ENCODE results near the gene MCM10.
"Not testable (repeated sequence)": the region's sequence is repeated elsewhere in the genome, so short reads cannot be mapped to it uniquely, and the experiment has no call there.

MCM10 gene

DNA sequence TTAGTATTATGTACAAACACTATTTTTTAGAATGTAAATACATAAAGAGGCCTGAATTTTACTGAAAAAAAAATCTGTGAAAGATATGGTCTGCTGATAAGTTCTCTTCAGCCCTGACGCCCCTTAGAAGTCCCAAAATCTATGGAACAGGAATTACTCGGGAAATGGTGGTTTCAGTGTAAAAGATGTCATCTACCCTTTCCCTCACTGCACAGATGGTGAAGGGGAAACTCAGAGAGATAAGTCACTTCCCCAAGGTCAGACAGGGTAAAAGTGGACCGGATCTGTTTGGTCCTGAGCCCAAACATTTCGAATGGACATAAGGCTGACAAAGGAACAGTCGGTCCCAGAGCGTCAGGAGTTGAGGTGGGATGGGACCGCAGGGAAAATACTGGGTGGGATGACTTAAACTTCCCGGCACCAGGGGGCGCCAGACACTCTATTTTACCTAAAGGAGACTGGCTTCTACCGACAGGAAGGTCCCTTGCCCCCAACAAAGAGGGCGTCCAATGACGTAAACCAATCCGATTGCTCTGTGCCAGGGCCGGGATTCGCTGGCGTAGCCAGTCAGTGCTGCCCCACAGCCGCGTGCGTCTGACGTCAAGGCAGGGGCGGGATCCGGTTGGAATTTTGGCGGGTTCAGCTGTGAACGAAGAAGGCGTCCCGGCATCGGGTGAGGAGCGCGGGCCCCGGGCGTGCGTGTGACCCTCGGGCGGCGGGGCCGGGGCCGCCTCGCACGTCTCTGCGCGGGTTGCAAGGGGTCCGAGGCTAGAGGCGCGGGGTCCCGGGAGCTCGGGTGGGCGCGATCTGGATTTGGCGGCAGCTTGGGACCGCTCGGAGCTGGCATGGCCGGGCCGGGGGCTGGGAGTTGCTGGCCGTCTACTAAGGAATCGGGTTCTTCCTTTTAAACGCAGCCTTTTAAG is at the start of gene MCM10:
MCM10 (plus strand) TSS at position 625 of the 923 bp plus-strand sequence. CDS start 2,645 bp downstream, outside the sequence.
- DNase-seq (ENCODE audit: low read depth), result peak; percentile 98
- H3K4me3 ChIP-seq (ENCODE audit: low read depth, low read length), result peak within 1 kb of the TSS; percentile 78

- DNase-seq (ENCODE audit: low read depth), result no peak
- H3K4me3 ChIP-seq (ENCODE audit: low read depth, low read length), result no peak overlapping the region
These were observed 47.8 kb upstream of the MCM10 start for GRCh38 chr10:13113544-13113943.

DNA sequence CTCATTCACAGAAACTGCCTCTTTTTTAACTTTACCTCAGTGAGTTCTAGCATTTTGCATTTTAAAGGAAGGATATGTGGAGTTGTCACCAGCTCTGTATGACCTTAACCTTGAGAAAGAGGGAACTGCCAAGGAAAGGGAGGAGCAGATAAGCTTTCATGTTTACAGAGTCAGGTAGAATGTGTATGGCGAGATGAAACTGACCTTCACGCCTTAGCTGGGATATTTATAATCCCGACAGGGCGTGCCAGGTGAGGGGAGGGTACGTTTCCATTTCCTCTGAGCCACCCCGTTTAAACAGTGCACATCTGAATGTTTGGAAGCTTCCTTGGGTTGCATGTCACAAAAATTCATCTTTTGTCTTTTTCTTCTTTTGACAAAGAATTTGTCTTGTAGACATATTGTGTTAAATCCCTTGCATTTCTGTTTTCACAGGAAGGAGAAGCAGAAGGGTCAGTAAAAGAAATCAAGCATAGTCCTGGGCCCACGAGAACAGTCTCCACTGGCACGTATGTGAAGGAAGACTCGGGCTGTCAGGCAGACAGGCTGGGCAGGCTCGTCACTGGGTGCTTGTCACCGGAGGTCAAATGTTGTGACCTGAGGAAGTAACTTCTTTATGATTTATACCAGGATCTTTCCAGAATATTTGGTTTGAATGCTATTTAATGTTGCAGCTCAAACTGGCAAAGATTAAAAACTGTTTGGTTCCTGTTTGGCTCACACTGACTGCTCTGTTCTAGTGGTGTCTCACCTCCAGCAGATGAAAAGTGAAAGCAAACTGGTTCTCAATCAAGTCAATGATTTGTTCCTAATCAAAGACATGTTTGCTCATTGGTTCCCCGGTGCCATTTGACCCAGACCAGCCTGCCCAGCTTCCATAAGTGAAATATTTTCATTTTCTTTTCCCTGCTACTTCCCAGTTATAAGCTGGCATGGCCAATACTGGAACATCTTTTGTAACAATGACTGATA is 45.2 kb upstream of the MCM10 start:
- no peak for DNase-seq (ENCODE audit: low read depth)
- H3K4me3 ChIP-seq (ENCODE audit: low read depth, low read length), result no peak overlapping the region

- H3K4me3 ChIP-seq (ENCODE audit: low read depth, low read length), result no peak overlapping the region
These were observed 43.2 kb upstream of the MCM10 start for GRCh38 chr10:13117841-13118783.

GRCh38 chr10:13118784-13119410 is 42.5 kb upstream of the MCM10 start:
- DNase-seq (ENCODE audit: low read depth), result no peak

More at GRCh38 chr10:13117841-13118783, 43.2 kb upstream of the MCM10 start:
- no peak for DNase-seq (ENCODE audit: low read depth)

GRCh38 chr10:13120786-13121499 is 40.4 kb upstream of the MCM10 start:
- peak; percentile 26 for DNase-seq (ENCODE audit: low read depth)
- H3K4me3 ChIP-seq (ENCODE audit: low read depth, low read length), result no peak overlapping the region

More at GRCh38 chr10:13118784-13119410, 42.5 kb upstream of the MCM10 start:
- no peak overlapping the region for H3K4me3 ChIP-seq (ENCODE audit: low read depth, low read length)

DNA sequence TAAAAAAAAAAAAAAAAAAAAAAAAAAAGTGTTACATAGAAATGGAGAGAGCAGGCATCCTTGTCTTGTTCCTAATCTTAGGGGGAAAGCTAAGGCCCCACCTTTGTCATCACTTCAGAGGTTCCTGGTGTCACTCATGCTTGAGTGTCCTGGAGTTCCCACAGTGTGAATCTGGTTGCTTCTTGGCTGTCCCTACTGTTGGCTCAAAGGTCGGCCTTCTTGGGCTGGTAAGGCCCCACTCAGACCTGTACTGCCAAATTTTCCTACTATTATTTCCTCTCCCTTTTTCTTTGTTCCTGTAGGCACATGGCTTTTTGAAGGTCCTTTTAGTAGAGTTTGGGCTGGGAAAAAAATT is 39.9 kb upstream of the MCM10 start:
- H3K4me3 ChIP-seq (ENCODE audit: low read depth, low read length), result no peak overlapping the region
- no peak for DNase-seq (ENCODE audit: low read depth)

- DNase-seq (ENCODE audit: low read depth), result no peak
- H3K4me3 ChIP-seq (ENCODE audit: low read depth, low read length), result no peak overlapping the region
These were observed 24.7 kb upstream of the MCM10 start for GRCh38 chr10:13136651-13137050.

- no peak overlapping the region for H3K4me3 ChIP-seq (ENCODE audit: low read depth, low read length)
- no peak for DNase-seq (ENCODE audit: low read depth)
These were observed 22.2 kb upstream of the MCM10 start for GRCh38 chr10:13139150-13139549.

DNA sequence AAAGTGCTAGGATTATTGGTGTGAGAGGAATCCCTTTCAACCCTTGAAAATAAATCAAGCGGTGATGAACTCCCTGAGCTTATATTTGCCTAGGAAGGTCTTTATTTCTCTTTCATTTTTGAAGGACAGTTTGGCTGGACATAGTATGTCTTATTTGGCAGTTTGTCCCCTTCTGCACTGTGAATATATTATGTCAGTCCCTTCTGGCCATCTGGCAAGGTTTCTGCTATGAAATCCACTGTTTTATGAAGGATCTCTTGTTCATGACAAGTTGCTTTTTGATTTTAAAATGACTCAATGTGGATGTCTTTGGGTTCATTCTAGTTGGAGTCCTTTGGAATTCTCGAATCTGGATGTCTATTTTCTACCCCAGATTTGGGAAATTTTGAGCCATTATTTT is 21.7 kb upstream of the MCM10 start:
- no peak overlapping the region for H3K4me3 ChIP-seq (ENCODE audit: low read depth, low read length)
- no peak for DNase-seq (ENCODE audit: low read depth)

- no peak for DNase-seq (ENCODE audit: low read depth)
- no peak overlapping the region for H3K4me3 ChIP-seq (ENCODE audit: low read depth, low read length)
These were observed 20.6 kb upstream of the MCM10 start for GRCh38 chr10:13140627-13141190.

- no peak overlapping the region for H3K4me3 ChIP-seq (ENCODE audit: low read depth, low read length)
- DNase-seq (ENCODE audit: low read depth), result no peak
These were observed 17.6 kb upstream of the MCM10 start for GRCh38 chr10:13143766-13144165.

GRCh38 chr10:13144814-13145213 is 16.5 kb upstream of the MCM10 start:
- no peak for DNase-seq (ENCODE audit: low read depth)

GRCh38 chr10:13146379-13146778 is 15.0 kb upstream of the MCM10 start:
- DNase-seq (ENCODE audit: low read depth), result no peak
- no peak overlapping the region for H3K4me3 ChIP-seq (ENCODE audit: low read depth, low read length)

More at GRCh38 chr10:13144814-13145213, 16.5 kb upstream of the MCM10 start:
- no peak overlapping the region for H3K4me3 ChIP-seq (ENCODE audit: low read depth, low read length)

DNA sequence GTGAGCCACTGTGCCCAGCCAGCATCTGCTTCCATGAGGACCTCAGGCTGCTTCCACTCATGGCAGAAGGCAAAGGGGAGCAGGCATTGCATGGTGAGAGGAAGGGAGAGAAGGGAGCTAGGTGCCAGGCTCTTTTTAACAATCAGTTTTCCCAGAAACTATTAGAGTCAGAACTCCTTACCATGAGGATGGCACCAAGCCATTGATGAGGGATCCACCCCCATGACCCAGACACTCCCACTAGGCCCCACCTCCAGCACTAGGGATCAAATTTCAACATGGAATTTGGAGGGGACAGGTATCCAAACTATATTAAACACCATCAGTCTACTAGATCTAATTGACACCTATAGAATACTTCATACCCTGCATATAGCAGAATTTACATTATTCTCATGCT is 14.2 kb upstream of the MCM10 start:
- DNase-seq (ENCODE audit: low read depth), result no peak
- H3K4me3 ChIP-seq (ENCODE audit: low read depth, low read length), result no peak overlapping the region

DNA sequence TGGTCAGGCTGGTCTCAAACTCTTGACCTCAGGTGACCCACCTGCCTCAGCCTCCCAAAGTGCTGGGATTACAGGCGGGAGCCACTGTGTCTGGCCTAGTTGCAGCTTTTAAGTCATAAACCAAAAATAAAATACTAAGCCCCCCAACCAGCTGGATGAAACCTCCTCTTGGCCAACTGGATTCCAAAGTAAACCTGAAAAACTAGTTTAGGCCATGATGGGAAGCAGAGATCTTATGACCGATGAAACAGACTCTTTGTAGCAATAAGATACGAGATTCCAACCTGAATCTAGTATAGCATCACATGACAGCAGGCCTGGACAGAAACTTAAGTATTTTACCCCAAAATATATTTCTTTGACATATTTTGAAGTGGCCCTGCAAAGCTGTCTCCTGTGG is 9.1 kb upstream of the MCM10 start:
- no peak overlapping the region for H3K4me3 ChIP-seq (ENCODE audit: low read depth, low read length)
- DNase-seq (ENCODE audit: low read depth), result no peak

DNA sequence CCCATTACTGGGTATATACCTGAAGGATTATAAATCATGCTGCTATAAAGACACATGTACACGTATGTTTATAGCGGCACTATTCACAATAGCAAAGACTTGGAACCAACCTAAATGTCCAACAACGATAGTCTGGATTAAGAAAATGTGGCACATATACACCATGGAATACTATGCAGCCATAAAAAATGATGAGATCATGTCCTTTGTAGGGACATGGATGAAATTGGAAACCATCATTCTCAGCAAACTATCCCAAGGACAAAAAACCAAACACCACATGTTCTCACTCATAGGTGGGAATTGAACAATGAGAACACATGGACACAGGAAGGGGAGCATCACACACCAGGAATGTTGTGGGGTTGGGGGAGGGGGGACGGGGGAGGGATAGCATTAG is 5.5 kb upstream of the MCM10 start:
- DNase-seq (ENCODE audit: low read depth); H3K4me3 ChIP-seq (ENCODE audit: low read depth, low read length): not testable (repeated sequence)

GRCh38 chr10:13158401-13158800 is 3.0 kb upstream of the MCM10 start:
- DNase-seq (ENCODE audit: low read depth), result no peak
- H3K4me3 ChIP-seq (ENCODE audit: low read depth, low read length), result peak overlapping the region; percentile 9

Data from skeletal muscle cell (primary cell).